Tongue (tissue), 2 donors: ENCODE results near the gene GTPBP4. TPM values are rescaled to one million over a fixed set of nuclear protein-coding genes. Genes with fewer than 3 reads are reported as not detected.
A peak's percentile ranks its signal among the peaks of the same experiment; 100 is the strongest.
"Not testable (repeated sequence)": the region's sequence is repeated elsewhere in the genome, so short reads cannot be mapped to it uniquely, and the experiment has no call there.

Source experiments
- DNase-seq: peaks from one replicate; pipeline ENCODE4 v3.0.0-alpha.2; 2015
- total RNA-seq: library from RNA; depleted of rRNA; stranded (reverse); fragments of >200 nt; gene quantifications from one replicate; pipeline ENCODE4 v1.2.3, GENCODE V29; 2014

GTPBP4 gene
- total RNA-seq, 1 donor from 2014 or later: 42.7 TPM

- DNase-seq: peak; percentile 15
Measured at GRCh38 chr10:1057106-1057657, 68.9 kb downstream of the GTPBP4 start.

- DNase-seq: no peak
Measured at GRCh38 chr10:1058017-1058416, 69.8 kb downstream of the GTPBP4 start.

DNA sequence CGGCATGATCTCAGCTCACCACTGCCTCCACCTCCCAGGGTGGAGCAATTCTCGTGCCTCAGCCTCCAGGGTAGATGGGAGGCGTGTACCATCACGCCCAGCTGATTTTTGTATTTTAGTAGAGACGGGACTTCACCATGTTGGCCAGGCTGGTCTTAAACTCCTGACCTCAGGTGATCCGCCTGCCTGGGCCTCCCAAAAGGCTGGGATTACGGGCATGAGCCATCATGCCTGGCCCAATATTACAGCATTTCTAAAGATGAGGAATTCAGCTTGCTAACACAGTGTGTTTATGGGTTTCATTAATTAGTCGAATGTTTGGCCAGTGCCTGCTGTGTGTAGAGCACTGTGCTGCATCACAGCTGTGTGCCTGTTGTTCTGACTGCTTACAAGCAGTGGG, 71.7 kb downstream of the GTPBP4 start:
- DNase-seq: no peak

GRCh38 chr10:1061930-1062774, 73.9 kb downstream of the GTPBP4 start:
- DNase-seq: no peak

- DNase-seq: no peak
Measured at GRCh38 chr10:1063232-1063865, 75.1 kb downstream of the GTPBP4 start.

GRCh38 chr10:1064964-1065247, 76.7 kb downstream of the GTPBP4 start:
- DNase-seq: no peak

DNA sequence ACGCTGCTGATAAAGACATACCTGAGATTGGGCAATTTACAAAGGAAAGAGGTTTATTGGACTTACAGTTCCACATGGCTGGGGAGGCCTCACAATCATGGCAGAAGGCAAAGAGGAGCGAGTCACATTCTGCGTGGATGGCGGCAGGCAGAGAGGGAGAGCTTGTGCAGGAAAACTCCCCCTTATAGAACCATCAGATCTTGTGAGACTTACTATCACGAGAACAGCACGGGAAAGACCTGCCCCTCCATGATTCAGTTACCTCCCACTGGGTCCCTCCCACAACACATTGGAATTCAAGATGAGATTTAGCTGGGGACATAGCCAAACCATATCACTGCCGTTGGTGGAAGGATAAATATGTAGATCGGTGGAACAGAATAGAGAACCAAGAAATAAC, 78.5 kb downstream of the GTPBP4 start:
- not testable (repeated sequence) for DNase-seq

DNA sequence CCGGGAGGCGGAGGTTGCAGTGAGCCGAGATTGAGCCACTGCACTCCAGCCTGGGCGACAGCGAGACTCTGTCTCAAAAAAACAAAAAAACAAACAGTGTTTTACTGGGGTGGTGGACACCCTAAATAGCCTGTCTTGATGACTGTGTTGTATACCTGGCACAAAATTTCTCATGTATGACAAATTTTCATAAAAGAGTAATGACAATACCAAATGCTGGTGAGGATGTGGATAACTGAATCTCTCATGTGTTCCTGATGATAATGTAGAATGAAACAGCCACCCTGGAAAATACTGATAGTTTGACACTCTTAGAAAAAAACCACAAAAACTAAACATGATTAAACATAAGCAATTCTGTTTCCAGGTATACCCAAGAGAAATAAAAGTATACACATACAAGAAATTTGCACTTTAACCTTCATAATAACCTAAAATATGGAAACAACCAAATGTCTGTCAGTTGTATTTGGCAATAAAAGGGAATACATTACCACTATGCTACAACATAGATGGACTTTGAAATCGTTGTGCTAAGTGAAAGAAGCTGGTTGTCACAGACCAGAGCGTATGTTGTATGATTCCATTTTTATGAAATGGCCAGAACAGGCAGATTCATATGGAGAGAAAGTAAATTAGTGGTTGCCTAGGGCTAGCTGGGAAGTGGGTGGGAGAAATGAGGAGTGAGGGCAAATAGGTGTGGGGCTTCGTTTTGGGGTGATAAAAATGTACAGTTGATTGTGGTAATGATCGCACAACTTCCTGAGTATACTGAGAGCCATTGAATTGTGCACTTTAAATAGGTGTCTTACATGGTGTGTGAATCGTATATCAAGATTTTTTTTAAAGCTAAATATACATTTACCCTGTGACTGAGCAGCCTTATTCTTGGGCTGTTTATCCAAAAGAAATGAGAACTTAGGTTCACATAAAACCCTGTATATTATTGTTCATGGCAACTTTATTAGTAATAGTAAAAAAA, 80.4 kb downstream of the GTPBP4 start:
- DNase-seq: no peak

Other genes starting within 250 kb of the GTPBP4 start
- gene LARP4B, start 56.7 kb upstream of the GTPBP4 start, total RNA-seq: 59.0 TPM
- gene IDI2, start 37.4 kb downstream of the GTPBP4 start, total RNA-seq: not detected
- 65.2 TPM for gene IDI1, start 60.7 kb downstream of the GTPBP4 start, total RNA-seq
- 14.6 TPM for gene WDR37, start 68.0 kb downstream of the GTPBP4 start, total RNA-seq